Immature natural killer cell (primary cell): Measurements from ENCODE around the gene TFF2. TPM values are rescaled to one million over a fixed set of nuclear protein-coding genes. Genes with fewer than 3 reads are reported as not detected.

Experiments used
- DNase-seq, 3 donors: peaks; one replicate each; pipeline ENCODE4 v3.0.0; 2022; ENCODE audit warnings: mixed read lengths in 1 of 3
- H3K27ac Mint-ChIP-seq, 6 donors: one replicate each; pipeline ENCODE4 v1.8.0; 2020; ENCODE audit warnings: mixed read lengths in 6 of 6, mild to moderate bottlenecking in 5 of 6, inconsistent platforms in 4 of 6, moderate library complexity in 3 of 6
- H3K27me3 Mint-ChIP-seq, 3 donors: one replicate each; pipeline ENCODE4 v1.8.0; 2020 to 2021; ENCODE audit warnings: low read depth in 3 of 3, mild to moderate bottlenecking in 3 of 3, mixed read lengths in 3 of 3, moderate library complexity in 3 of 3, inconsistent platforms in 1 of 3
- H3K36me3 Mint-ChIP-seq, 3 donors: one replicate each; pipeline ENCODE4 v1.8.0; 2020; ENCODE audit warnings: mixed read lengths in 3 of 3, inconsistent platforms in 2 of 3, mild to moderate bottlenecking in 2 of 3
- H3K4me1 Mint-ChIP-seq, 2 donors: one replicate each; pipeline ENCODE4 v1.8.0; 2020; ENCODE audit warnings: inconsistent platforms in 2 of 2, mild to moderate bottlenecking in 2 of 2, mixed read lengths in 2 of 2, moderate library complexity in 1 of 2
- H3K4me3 Mint-ChIP-seq, 5 donors: one replicate each; pipeline ENCODE4 v1.8.0; 2020; ENCODE audit warnings: mild to moderate bottlenecking in 5 of 5, mixed read lengths in 5 of 5, inconsistent platforms in 3 of 5, moderate library complexity in 3 of 5
- H3K9me3 Mint-ChIP-seq, 6 donors: one replicate each; pipeline ENCODE4 v1.8.0; 2020; ENCODE audit warnings: mild to moderate bottlenecking in 6 of 6, mixed read lengths in 6 of 6, inconsistent platforms in 4 of 6, moderate library complexity in 3 of 6
- polyA plus RNA-seq, 3 donors: library from polyadenylated mRNA; unstranded; fragments of 300-500 nt; fragmentation: Illumina TruSeq; gene quantifications; one replicate each; pipeline ENCODE4 v1.2.3, GENCODE V29; 2021

Gene TFF2
- polyA plus RNA-seq, 3 donors from 2014 or later: not detected

DNA sequence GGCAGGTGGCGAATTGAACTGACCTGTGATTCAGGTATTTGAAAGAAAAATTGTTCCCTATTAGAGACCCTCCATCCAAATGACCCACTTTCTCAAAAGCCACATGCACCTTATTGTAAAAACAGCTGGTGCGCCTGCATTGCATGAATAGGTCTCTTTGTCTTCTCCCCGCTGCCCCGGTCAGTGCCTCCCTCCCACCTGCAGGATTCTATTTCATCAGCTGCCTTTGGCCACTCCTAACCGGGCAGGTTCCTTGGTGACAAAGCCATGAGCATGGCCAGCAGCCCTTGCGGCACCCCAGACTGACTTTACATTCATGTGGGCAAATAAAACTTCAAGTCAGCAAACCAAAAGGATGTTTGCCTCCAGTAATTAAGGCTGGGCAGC, 38.6 kb upstream of the TFF2 start:
- Mint-ChIP-seq H3K4me3 (peak overlapping the region; percentile 14 to 66 (median 56)), H3K27ac (no peak overlapping the region), H3K4me1 (peaks cover 15 to 18% of the 10 kb centered on the region in 2 donors), H3K9me3 (peaks cover 0 to 3% (median 0%) of the 10 kb centered on the region in 6 donors), H3K27me3 (peaks cover 8 to 19% (median 11%) of the 10 kb centered on the region in 3 donors), H3K36me3 (peaks cover 0 to 5% (median 0%) of the 10 kb centered on the region in 3 donors)
- no peak for DNase-seq

GRCh38 chr21:42388740-42389448, 38.1 kb upstream of the TFF2 start:
- Mint-ChIP-seq H3K36me3 (peaks cover 0 to 8% (median 0%) of the 10 kb centered on the region in 3 donors), H3K4me3 (peak overlapping the region; percentile 14 to 66 (median 56))
- DNase-seq: peak; percentile 21 to 27 (median 25)

DNA sequence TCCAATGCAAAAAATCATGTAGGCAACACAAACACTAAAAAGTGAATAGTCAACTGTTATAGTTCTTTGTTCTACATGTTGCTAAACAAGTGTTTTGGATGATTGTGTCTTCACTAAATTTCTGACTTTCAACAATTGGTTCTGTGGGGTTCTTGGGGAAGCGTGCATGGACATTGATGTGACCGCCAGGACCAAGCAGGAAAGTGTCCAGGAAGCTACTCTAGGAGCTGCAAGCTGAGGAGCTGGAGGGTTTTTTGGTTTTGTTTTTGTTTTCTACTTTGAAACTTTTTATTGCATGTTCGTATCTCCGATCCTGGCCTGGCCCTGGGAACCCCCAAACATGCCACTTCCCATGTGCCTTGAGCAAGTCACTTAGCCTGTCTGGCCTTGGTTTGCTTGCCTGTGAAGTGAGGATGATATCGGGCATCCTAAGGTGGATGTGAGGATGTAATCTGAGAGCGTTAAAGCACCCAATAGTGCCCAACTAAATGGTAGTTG, 37.1 kb upstream of the TFF2 start:
- Mint-ChIP-seq H3K9me3 (peaks cover 0 to 3% (median 0%) of the 10 kb centered on the region in 6 donors), H3K27ac (no peak overlapping the region), H3K4me1 (peaks cover 14 to 15% of the 10 kb centered on the region in 2 donors), H3K4me3 (no peak overlapping the region), H3K36me3 (peaks cover 0 to 8% (median 0%) of the 10 kb centered on the region in 3 donors), H3K27me3 (peaks cover 8 to 15% (median 13%) of the 10 kb centered on the region in 3 donors)
- no peak for DNase-seq

More at GRCh38 chr21:42388740-42389448, 38.1 kb upstream of the TFF2 start:
- H3K4me1 Mint-ChIP-seq: peaks cover 15 to 18% of the 10 kb centered on the region in 2 donors
- H3K27ac Mint-ChIP-seq: no peak overlapping the region
- peaks cover 0 to 3% (median 0%) of the 10 kb centered on the region in 6 donors for H3K9me3 Mint-ChIP-seq
- H3K27me3 Mint-ChIP-seq: peaks cover 8 to 18% (median 13%) of the 10 kb centered on the region in 3 donors

DNA sequence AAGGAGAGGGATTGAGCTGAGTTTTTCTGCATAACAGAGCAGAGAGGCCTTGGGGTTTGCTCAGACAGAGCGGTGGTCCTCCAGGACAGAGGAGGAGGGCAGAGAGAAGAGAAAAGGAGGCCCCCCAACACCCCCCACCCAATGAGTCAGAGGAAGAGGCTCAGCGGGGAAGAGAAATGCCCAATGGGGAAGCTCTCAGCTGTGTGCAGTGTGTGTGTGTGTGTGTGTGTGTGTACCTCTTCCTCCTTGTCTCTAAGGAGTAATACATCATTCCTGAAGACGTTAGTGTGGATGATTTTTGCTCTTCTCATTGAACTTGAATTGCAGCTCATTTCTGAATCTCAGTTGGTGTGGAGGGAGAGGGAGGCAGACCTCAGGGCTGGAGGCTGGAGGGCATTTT, 36.4 kb upstream of the TFF2 start:
- peaks cover 8 to 16% (median 13%) of the 10 kb centered on the region in 3 donors for H3K27me3 Mint-ChIP-seq
- H3K27ac Mint-ChIP-seq: no peak overlapping the region
- peaks cover 14 to 15% of the 10 kb centered on the region in 2 donors for H3K4me1 Mint-ChIP-seq
- H3K4me3 Mint-ChIP-seq: no peak overlapping the region
- H3K9me3 Mint-ChIP-seq: peaks cover 0 to 6% (median 4%) of the 10 kb centered on the region in 6 donors
- H3K36me3 Mint-ChIP-seq: peaks cover 0 to 8% (median 3%) of the 10 kb centered on the region in 3 donors
- no peak for DNase-seq

DNA sequence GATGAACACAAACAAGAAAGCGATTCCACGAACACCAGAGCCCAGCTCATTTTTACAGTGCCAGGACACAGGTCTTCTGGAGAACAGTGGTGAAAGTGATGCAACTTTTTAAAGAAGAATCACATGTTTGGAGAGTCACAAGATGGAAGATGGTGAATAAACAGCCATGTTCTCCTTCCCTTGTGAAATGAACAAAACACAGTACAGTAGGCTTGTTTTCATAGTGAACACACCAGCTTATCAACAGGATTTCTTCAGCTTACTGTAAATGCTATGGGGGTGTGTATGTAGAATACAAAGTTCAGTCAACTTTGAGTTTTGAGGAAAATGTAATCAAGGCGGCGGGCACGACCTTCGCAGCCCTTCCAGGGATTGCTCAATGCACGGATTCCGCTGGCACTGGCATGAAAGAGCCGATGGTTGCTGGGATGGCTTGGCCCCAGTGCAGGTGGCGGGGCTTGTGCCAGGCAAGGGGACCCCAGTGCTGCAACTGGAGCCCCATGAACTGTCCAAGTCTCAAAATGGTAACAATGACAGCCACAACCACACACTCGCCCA, 35.3 kb upstream of the TFF2 start:
- Mint-ChIP-seq H3K9me3 (peaks cover 8 to 17% (median 10%) of the 10 kb centered on the region in 6 donors), H3K36me3 (peaks cover 0 to 8% (median 3%) of the 10 kb centered on the region in 3 donors), H3K27ac (no peak overlapping the region), H3K4me3 (no peak overlapping the region), H3K4me1 (peaks cover 14 to 15% of the 10 kb centered on the region in 2 donors), H3K27me3 (peaks cover 7 to 15% (median 13%) of the 10 kb centered on the region in 3 donors)
- no peak for DNase-seq

DNA sequence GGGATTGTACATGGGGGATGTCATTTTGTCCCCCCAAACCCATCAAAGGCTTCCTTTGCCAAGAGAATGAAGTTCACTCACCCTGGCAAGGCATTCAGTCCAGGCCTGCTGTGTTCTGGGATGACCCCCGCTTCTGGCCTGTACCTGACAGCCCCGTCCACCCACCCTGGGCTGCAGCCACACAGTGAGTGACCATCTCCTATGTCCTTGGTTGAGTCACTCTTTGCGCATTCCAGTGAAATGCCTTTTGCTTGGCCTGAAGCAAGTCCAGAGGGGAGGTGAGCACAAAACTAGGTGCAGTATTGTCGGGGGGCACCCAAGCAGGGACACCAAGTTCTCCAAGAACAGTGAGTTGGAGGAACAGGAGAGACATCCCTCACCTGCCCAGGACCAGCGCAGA, 34.8 kb upstream of the TFF2 start:
- DNase-seq: no peak
- H3K4me3 Mint-ChIP-seq: no peak overlapping the region
- peaks cover 5 to 15% (median 13%) of the 10 kb centered on the region in 3 donors for H3K27me3 Mint-ChIP-seq
- peaks cover 8 to 18% (median 10%) of the 10 kb centered on the region in 6 donors for H3K9me3 Mint-ChIP-seq
- peaks cover 0 to 5% (median 3%) of the 10 kb centered on the region in 3 donors for H3K36me3 Mint-ChIP-seq
- no peak overlapping the region for H3K27ac Mint-ChIP-seq
- peaks cover 14 to 15% of the 10 kb centered on the region in 2 donors for H3K4me1 Mint-ChIP-seq

DNA sequence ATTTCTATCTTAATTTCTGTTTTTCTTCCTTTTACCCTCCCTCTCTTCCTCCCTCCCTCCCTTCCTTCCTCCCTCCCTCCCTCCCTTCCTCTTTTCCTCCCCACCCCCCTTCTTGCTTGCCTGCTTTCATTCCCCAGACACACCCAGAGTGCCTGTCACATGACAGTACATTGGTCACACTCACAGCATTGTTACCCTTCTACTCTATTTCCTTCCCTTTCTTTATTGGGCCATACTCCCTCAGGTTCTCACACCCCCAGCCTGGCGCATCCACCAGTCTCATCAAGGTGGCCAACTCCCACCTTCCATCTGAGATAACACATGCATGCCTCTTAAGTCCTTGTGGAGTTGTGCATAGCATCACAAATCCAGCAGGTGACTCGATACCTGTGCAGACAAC, 34.2 kb upstream of the TFF2 start:
- H3K27ac Mint-ChIP-seq: no peak overlapping the region
- H3K27me3 Mint-ChIP-seq: peaks cover 5 to 15% (median 13%) of the 10 kb centered on the region in 3 donors
- H3K9me3 Mint-ChIP-seq: peaks cover 8 to 18% (median 10%) of the 10 kb centered on the region in 6 donors
- peaks cover 14 to 15% of the 10 kb centered on the region in 2 donors for H3K4me1 Mint-ChIP-seq
- peaks cover 0 to 3% (median 3%) of the 10 kb centered on the region in 3 donors for H3K36me3 Mint-ChIP-seq
- no peak for DNase-seq
- no peak overlapping the region for H3K4me3 Mint-ChIP-seq

DNA sequence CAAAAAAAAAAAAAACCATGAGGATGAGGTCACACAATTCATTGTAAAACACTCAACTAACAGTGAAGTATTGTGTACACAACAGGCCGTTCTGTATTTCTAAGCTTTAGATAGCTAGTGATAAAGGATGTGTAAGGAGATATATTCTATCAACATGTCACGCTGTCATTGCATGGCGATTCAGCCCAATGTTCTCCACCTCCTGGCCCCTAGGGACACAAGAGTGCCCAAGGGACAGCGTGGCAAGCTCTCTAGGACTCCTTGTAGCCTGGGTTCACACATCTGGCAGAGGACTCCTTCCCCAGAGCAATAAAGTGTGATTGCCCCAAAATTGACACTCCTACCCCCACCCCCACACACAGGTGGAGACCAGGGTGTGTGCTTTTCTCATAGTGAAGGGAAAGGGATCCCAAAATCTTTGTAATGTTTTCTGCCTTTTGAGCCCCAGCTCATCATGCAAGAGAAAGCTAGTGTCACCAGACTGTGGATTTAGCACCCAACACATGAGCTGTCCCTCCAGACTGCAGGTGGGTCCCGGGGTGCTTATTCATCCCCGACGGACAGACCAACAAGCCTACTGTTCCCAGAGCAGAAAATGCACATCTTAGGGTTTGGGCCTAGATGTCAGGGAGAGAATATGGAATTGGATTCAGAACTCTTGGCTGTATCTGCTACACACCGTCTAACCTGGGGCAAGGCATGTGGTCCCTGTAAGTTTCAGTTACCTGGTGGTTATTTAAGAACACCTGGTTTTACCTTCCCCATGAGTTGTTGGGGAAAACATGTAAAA, 33.6 kb upstream of the TFF2 start:
- peaks cover 8 to 10% of the 10 kb centered on the region in 2 donors for H3K4me1 Mint-ChIP-seq
- H3K9me3 Mint-ChIP-seq: peaks cover 8 to 18% (median 10%) of the 10 kb centered on the region in 6 donors
- peaks cover 5 to 16% (median 15%) of the 10 kb centered on the region in 3 donors for H3K27me3 Mint-ChIP-seq
- DNase-seq: no peak
- H3K27ac Mint-ChIP-seq: no peak overlapping the region
- no peak overlapping the region for H3K4me3 Mint-ChIP-seq
- peaks cover 0 to 3% (median 3%) of the 10 kb centered on the region in 3 donors for H3K36me3 Mint-ChIP-seq

GRCh38 chr21:42383331-42383730, 32.5 kb upstream of the TFF2 start:
- Mint-ChIP-seq H3K27ac (no peak overlapping the region), H3K4me1 (peaks cover 0 to 2% of the 10 kb centered on the region in 2 donors), H3K27me3 (peaks cover 6 to 18% (median 16%) of the 10 kb centered on the region in 3 donors), H3K36me3 (peaks cover 0 to 3% (median 3%) of the 10 kb centered on the region in 3 donors), H3K4me3 (no peak overlapping the region), H3K9me3 (peaks cover 8 to 18% (median 10%) of the 10 kb centered on the region in 6 donors)
- DNase-seq: no peak

- H3K27ac Mint-ChIP-seq: no peak overlapping the region
- peaks cover 0 to 2% of the 10 kb centered on the region in 2 donors for H3K4me1 Mint-ChIP-seq
- peaks cover 0 to 3% (median 3%) of the 10 kb centered on the region in 3 donors for H3K36me3 Mint-ChIP-seq
- no peak overlapping the region for H3K4me3 Mint-ChIP-seq
- DNase-seq: no peak
- H3K27me3 Mint-ChIP-seq: peaks cover 9 to 18% (median 16%) of the 10 kb centered on the region in 3 donors
- peaks cover 8 to 18% (median 10%) of the 10 kb centered on the region in 6 donors for H3K9me3 Mint-ChIP-seq
Observed at GRCh38 chr21:42382915-42383314, 32.1 kb upstream of the TFF2 start.

DNA sequence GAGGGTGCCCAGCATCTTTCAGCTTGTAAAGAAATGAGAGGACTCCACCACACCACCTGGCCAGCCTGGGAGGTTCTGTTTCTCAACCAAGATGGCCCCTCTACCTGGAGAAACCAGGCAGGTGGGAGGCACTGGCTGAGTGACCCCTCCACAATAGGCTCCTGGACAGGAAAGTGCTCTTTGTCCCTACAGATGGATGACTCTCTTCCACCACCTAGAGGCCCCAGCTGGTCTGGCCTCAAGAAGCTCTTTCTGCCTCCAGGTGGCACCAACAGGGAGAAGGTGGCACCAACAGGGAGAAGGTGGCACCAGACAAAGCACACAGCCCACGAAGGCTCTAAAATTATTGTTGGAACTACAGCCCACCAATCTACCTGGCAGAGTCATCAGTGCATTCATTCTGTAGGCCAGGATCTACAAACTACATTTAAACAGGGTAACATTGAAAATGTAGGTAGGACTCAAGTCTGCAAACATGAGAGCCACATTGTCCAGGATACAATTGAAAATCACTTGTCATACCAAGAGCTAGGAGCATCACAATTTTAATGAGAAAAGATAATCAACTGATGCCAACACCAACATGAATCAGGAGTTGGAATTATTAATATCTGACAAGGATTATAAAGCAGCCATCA, 30.7 kb upstream of the TFF2 start:
- DNase-seq: peak in 2 of 3 donors; percentile 15 to 23
- H3K27ac Mint-ChIP-seq: no peak overlapping the region
- no peak overlapping the region for H3K4me3 Mint-ChIP-seq
- H3K36me3 Mint-ChIP-seq: peaks cover 0 to 3% (median 3%) of the 10 kb centered on the region in 3 donors
- peaks cover 8 to 18% (median 10%) of the 10 kb centered on the region in 6 donors for H3K9me3 Mint-ChIP-seq
- peaks cover 10 to 15% (median 14%) of the 10 kb centered on the region in 3 donors for H3K27me3 Mint-ChIP-seq
- peaks cover 0 to 2% of the 10 kb centered on the region in 2 donors for H3K4me1 Mint-ChIP-seq

DNA sequence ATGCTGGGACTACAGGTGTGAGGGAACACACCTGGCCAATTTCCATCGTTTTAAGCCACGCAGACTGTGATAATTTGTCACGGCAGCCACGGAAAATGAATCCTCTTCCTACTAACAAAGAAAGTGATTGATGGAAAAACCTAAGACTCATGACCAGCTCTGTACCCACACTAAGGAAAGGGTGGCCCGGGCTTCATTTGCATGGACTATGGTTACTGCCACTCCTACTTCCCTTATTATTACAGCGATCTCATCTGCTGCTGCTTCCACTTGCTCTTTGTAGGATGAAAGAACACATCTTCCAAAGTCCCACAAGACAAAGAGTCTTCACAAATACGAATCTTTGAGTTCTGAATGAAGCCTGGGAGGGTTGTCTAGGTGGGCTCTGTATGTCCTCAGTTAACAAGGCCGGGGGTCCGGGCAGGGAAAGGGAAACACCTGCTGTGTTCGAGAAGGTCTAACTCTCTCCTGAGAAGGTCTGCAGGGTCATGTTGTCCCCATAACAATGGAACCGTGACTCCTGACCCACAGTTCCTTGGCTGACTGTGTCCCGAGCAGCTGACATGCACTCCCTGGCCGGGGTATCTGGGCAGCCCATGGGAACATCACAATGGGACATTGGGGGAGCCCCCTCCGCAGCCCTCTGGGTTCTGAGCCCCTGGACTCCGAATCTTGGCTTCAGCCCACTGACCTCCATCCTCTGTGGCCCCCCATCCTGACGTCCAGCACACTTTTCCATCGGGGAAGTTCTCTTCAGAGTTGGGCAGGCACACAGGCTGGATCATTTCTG, 28.8 kb upstream of the TFF2 start:
- H3K9me3 Mint-ChIP-seq: peaks cover 8 to 18% (median 10%) of the 10 kb centered on the region in 6 donors
- H3K27me3 Mint-ChIP-seq: peaks cover 9 to 14% (median 10%) of the 10 kb centered on the region in 3 donors
- H3K4me1 Mint-ChIP-seq: no peaks in the 10 kb centered on the region
- no peak for DNase-seq
- no peak overlapping the region for H3K4me3 Mint-ChIP-seq
- no peak overlapping the region for H3K27ac Mint-ChIP-seq
- peaks cover 0 to 3% (median 3%) of the 10 kb centered on the region in 3 donors for H3K36me3 Mint-ChIP-seq
